NB4 (cell line): Measurements from ENCODE around the gene MGMT.

Experiments used
- POLR2A ChIP-seq: IDR thresholded peaks from 2 replicates; pipeline ENCODE4 v1.6.1; 2011; ENCODE audit warnings: mild to moderate bottlenecking; ENCODE audit not compliant: insufficient read length; ENCODE audit errors: extremely low read depth
- TF ChIP-seq, protein P1 (sequence below): IDR thresholded peaks from one replicate; pipeline ENCODE4 v1.5.1; 2012; ENCODE audit warnings: low read depth, low read length
- TF ChIP-seq, protein P2 (sequence below): IDR thresholded peaks from 2 replicates; pipeline ENCODE4 v1.6.1; 2011; ENCODE audit warnings: low read depth, low read length

DNA sequence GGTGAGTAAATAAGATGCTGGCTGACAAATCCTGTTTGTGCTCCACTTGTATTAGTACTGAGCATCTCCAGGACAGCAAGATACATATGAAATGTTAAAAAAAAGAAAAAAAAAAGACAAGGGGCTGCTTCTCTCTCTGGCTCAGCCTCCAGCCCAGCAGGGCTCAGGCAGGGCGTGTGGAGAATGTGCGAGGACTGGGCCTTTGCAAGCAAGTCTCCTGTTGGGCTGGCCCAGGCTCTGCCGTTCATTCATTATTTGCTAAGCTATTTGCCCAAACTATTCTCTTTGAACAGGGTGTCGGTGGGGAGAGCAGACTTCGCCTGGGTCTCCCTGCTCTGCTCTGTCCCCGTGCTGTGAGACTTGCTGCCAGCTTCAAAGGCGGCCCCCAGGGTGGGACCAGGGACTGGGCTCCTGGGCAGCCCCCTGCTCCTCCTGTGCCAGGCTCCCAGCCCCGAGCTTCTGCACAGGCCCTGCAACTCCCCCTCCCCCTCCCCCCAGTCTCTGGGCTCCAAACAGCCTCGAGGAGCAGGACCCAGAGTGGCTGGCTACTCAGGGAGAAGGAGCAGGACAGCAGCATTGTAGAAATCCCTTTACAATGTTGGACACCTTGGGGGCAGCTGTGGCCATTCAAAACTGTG lies 25.6 kb upstream of the MGMT start:
- TF ChIP-seq, protein P1, sequence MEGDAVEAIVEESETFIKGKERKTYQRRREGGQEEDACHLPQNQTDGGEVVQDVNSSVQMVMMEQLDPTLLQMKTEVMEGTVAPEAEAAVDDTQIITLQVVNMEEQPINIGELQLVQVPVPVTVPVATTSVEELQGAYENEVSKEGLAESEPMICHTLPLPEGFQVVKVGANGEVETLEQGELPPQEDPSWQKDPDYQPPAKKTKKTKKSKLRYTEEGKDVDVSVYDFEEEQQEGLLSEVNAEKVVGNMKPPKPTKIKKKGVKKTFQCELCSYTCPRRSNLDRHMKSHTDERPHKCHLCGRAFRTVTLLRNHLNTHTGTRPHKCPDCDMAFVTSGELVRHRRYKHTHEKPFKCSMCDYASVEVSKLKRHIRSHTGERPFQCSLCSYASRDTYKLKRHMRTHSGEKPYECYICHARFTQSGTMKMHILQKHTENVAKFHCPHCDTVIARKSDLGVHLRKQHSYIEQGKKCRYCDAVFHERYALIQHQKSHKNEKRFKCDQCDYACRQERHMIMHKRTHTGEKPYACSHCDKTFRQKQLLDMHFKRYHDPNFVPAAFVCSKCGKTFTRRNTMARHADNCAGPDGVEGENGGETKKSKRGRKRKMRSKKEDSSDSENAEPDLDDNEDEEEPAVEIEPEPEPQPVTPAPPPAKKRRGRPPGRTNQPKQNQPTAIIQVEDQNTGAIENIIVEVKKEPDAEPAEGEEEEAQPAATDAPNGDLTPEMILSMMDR, result no peak
- TF ChIP-seq POLR2A, result no peak
- TF ChIP-seq, protein P2, sequence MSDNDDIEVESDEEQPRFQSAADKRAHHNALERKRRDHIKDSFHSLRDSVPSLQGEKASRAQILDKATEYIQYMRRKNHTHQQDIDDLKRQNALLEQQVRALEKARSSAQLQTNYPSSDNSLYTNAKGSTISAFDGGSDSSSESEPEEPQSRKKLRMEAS, result no peak
